Measurements from ENCODE around the gene ACTN2.

Gene ACTN2

GRCh38 chr1:236785477-236785876 is 99.2 kb downstream of the ACTN2 start:
- DNase-seq = no peak

- no peak for DNase-seq
Measured at GRCh38 chr1:236786453-236786852, 100.2 kb downstream of the ACTN2 start.

GRCh38 chr1:236794585-236795034 is 108.3 kb downstream of the ACTN2 start:
- DNase-seq = no peak

GRCh38 chr1:236795035-236795756 is 108.9 kb downstream of the ACTN2 start, which contains the start of gene MTR:
MTR (plus strand) TSS chr1:236795292; CDS start chr1:236795704, 412 bp downstream.
- DNase-seq = peak; percentile 97

GRCh38 chr1:236795757-236796667 is 109.7 kb downstream of the ACTN2 start:
- DNase-seq = no peak

- DNase-seq = no peak
Measured at GRCh38 chr1:236799001-236799400, 112.7 kb downstream of the ACTN2 start.

GRCh38 chr1:236800002-236800620 is 113.8 kb downstream of the ACTN2 start:
- DNase-seq = no peak

- no peak for DNase-seq
Measured at GRCh38 chr1:236800623-236801022, 114.3 kb downstream of the ACTN2 start.

GRCh38 chr1:236802264-236802663 is 116.0 kb downstream of the ACTN2 start:
- no peak for DNase-seq

- DNase-seq = no peak
Measured at GRCh38 chr1:236806634-236807033, 120.3 kb downstream of the ACTN2 start.

GRCh38 chr1:236808005-236808404 is 121.7 kb downstream of the ACTN2 start:
- no peak for DNase-seq

GRCh38 chr1:236808564-236809130 is 122.3 kb downstream of the ACTN2 start:
- DNase-seq = no peak

GRCh38 chr1:236809148-236809547 is 122.8 kb downstream of the ACTN2 start:
- peak; percentile 8 for DNase-seq

- no peak for DNase-seq
Measured at GRCh38 chr1:236810018-236810417, 123.7 kb downstream of the ACTN2 start.

- no peak for DNase-seq
Measured at GRCh38 chr1:236812334-236813030, 126.2 kb downstream of the ACTN2 start.

Data from NCI-H1436 treated with DMSO at 0.1 percent for 48 hours (cell line).